K562 (cell line): Measurements from ENCODE around the gene NTRK2. TPM values are rescaled to one million over a fixed set of nuclear protein-coding genes. Genes with fewer than 3 reads are reported as not detected.

Experiments
- ATAC-seq: fragments of 200-7000 bp; cut with Tn5 transposase; 3 replicates; pipeline ENCODE4 v1.9.1; 2020; ENCODE audit warnings: moderate library complexity
- BruUV-seq: library from RNA; stranded (reverse); fragments of 400-500 nt; replicated peaks from 2 replicates; lab custom pipeline; 2021; lab: Mats Ljungman, UMichigan
- CTCF ChIA-PET: fragments of 300-600 bp; formaldehyde crosslinking; extraction: SDS; loops from one replicate; lab custom pipeline; 2021; ENCODE audit warnings: low intra/inter-chr PET ratio; lab: Yijun Ruan, JAX
- POLR2A ChIA-PET: fragments of 300-600, 350-650 bp; sonication (Branson Sonifier 250); formaldehyde crosslinking; extraction: SDS; loops from one replicate; lab custom pipeline; 2021; ENCODE audit warnings: antibody characterized with exemption, inconsistent platforms; lab: Yijun Ruan, JAX
- DNase-seq, 4 experiments: peaks; one replicate each; pipeline versions ENCODE4 v3.0.0 to v3.0.0-alpha.2; 2011 to 2018; ENCODE audit warnings: low spot score in 3 of 4, mixed read lengths in 3 of 4; ENCODE audit errors: extremely low read depth in 1 of 4
- FAIRE-seq: peaks from 2 replicates; lab custom pipeline; 2011; peaks lifted over from hg19 to GRCh38; lab: Jason Lieb, UNC
- H2AFZ ChIP-seq: 2 replicates; pipeline ENCODE4 v1.6.0; 2011; ENCODE audit warnings: low read depth, low read length, control low read depth, inconsistent platforms
- H3K27ac ChIP-seq: fragments of 200-600 bp; 3 replicates; pipeline ENCODE4 v1.8.0; 2011; ENCODE audit warnings: low read depth, mild to moderate bottlenecking, control low read depth, inconsistent platforms, low read length, moderate library complexity, mixed read lengths; ENCODE audit errors: extremely low read depth
- H3K27me3 ChIP-seq, 2 experiments: fragments of 300-600 bp in 1 of 2; 2 replicates in 1 of 2; 3 replicates in 1 of 2; pipeline versions ENCODE4 v1.6.0 to v1.8.0; 2011; ENCODE audit warnings: inconsistent platforms in 2 of 2, low read length in 2 of 2, mild to moderate bottlenecking in 1 of 2, mixed read lengths in 1 of 2, moderate library complexity in 1 of 2; ENCODE audit not compliant: control insufficient read depth in 2 of 2, insufficient read depth in 2 of 2
- H3K36me3 ChIP-seq: fragments of 300-600 bp; 3 replicates; pipeline ENCODE4 v1.8.0; 2011; ENCODE audit warnings: mild to moderate bottlenecking, low read length, inconsistent platforms; ENCODE audit not compliant: control insufficient read depth, insufficient read depth
- H3K4me1 ChIP-seq, 2 experiments: fragments of 200-600 bp in 1 of 2; replicated peaks in 1 of 2; 2 replicates in 1 of 2; 3 replicates in 1 of 2; pipeline versions ENCODE4 v1.5.1 to v1.8.0; 2011; ENCODE audit warnings: inconsistent platforms in 2 of 2, low read length in 2 of 2, mild to moderate bottlenecking in 1 of 2, mixed read lengths in 1 of 2, moderate library complexity in 1 of 2; ENCODE audit not compliant: control insufficient read depth in 2 of 2, insufficient read depth in 2 of 2
- H3K4me2 ChIP-seq: 2 replicates; pipeline ENCODE4 v1.6.1; 2011; ENCODE audit warnings: low read length, control low read depth, inconsistent platforms, mixed read lengths; ENCODE audit not compliant: insufficient read depth
- H3K4me3 ChIP-seq: fragments of 200-600 bp; sonication (generic), shearing (Covaris generic); 2 replicates; pipeline ENCODE4 v1.5.1; 2016; ENCODE audit warnings: control low read depth, inconsistent platforms
- H3K79me2 ChIP-seq: fragments of 200-600 bp; 3 replicates; pipeline ENCODE4 v1.8.0; 2011; ENCODE audit warnings: low read length, inconsistent platforms; ENCODE audit not compliant: control insufficient read depth, insufficient read depth
- H3K9ac ChIP-seq, 2 experiments: 2 replicates each; pipeline versions ENCODE4 v1.6.0 to v1.6.1; 2011; ENCODE audit warnings: low read depth in 2 of 2, low read length in 2 of 2, control low read depth in 1 of 2, inconsistent platforms in 1 of 2, mild to moderate bottlenecking in 1 of 2, mixed read lengths in 1 of 2; ENCODE audit not compliant: insufficient read depth in 1 of 2
- H3K9me1 ChIP-seq: one replicate; pipeline ENCODE4 v1.6.0; 2011; ENCODE audit warnings: inconsistent platforms, mild to moderate bottlenecking, low read length, moderate library complexity; ENCODE audit not compliant: control insufficient read depth, insufficient read depth
- H3K9me3 ChIP-seq: replicated peaks from 2 replicates; pipeline ENCODE4 v1.5.1; 2011; ENCODE audit warnings: low read depth, low read length, inconsistent platforms; ENCODE audit not compliant: control insufficient read depth, insufficient read depth
- H4K20me1 ChIP-seq: replicated peaks from 2 replicates; pipeline ENCODE4 v1.6.1; 2011; ENCODE audit warnings: low read length, inconsistent platforms, mixed read lengths; ENCODE audit not compliant: control insufficient read depth, insufficient read depth
- CTBP1 ChIP-seq: fragments of 450-650 bp; IDR thresholded peaks from 2 replicates; pipeline ENCODE4 v1.6.1; 2016; ENCODE audit warnings: borderline replicate concordance
- MEF2D ChIP-seq: conservative IDR thresholded peaks from 2 replicates; pipeline ENCODE4 v1.6.1; 2016; ENCODE audit warnings: low read depth, missing genetic modification characterization, missing compliant biosample characterization
- PHB ChIP-seq: fragments of 250-450 bp; sonication (Bioruptor Pico); IDR thresholded peaks from 2 replicates; pipeline ENCODE4 v1.5.0; 2021
- SIN3B ChIP-seq: fragments of 450-650 bp; IDR thresholded peaks from 2 replicates; pipeline ENCODE4 v1.6.1; 2017; ENCODE audit warnings: low read depth, mild to moderate bottlenecking, moderate library complexity
- ZNF431 ChIP-seq: sonication (generic); formaldehyde crosslinking; IDR thresholded peaks from 2 replicates; pipeline ENCODE4 v1.8.0; 2022; ENCODE audit warnings: mild to moderate bottlenecking, missing genetic modification reagents
- in situ Hi-C: fragments of 300-500 bp; cut with MboI; formaldehyde crosslinking; loops from 4 replicates; pipeline ENCODE4 v1.15.0; 2018; ENCODE audit warnings: inconsistent platforms, mixed read lengths
- intact Hi-C: fragments of 100-400 bp; cut with micrococcal nuclease; formaldehyde crosslinking; loops from 2 replicates; pipeline ENCODE4 v1.14.2; 2022
- polyA plus RNA-seq, 8 experiments: library from polyadenylated mRNA; depleted of rRNA in 4 of 8; stranded (reverse) in 5 of 8; unstranded in 3 of 8; fragments of >200 nt; fragmentation: Nextera tagmentation in 2 of 8; fragmentation: Illumina TruSeq in 1 of 8; extraction: Ambion mirVana in 2 of 8; extraction: Trizol in 1 of 8; gene quantifications; 2 replicates each; pipeline versions ENCODE4 v1.2.1 to v1.2.3, GENCODE V29; 2011 to 2014; ENCODE audit warnings: inconsistent platforms in 1 of 8, missing spikeins in 1 of 8
- total RNA-seq, 7 experiments: library from RNA; depleted of rRNA in 6 of 7; stranded (reverse); fragments of >200 nt in 6 of 7; fragmentation: Illumina TruSeq in 2 of 7; extraction: Trizol in 2 of 7; gene quantifications; 2 replicates each; pipeline versions ENCODE4 v1.2.1 to v1.2.3, GENCODE V29; 2011 to 2021; ENCODE audit warnings: low replicate concordance in 1 of 7
- TF ChIP-seq, protein P1 (sequence below): fragments of 250-450 bp; sonication (Bioruptor Pico); IDR thresholded peaks from 2 replicates; pipeline ENCODE4 v1.8.0; 2022; ENCODE audit warnings: inconsistent platforms

Gene NTRK2
- total and polyA plus RNA-seq, 9 of the 15 experiments (the other 6 are each of a cell fraction or from before 2014, with no cell fraction given), result not detected

DNA sequence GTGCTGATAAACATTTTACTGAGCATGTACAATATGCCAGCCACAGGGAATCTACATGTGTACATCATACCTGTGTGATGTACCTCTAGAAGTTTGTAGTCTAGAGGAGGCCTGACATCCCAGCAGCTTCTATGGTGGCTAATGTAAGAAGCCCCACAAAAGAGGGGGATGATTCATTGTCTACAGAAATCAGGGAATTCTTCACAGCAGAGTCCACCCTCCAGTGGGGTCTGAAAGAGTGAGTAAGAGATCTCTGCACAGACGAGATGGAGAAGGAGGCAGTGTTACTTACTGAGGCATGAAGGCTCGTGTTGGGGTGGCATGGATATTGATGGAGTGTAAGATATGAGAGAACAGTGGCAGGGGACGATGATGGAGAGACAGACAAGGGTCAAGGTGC lies 103.0 kb downstream of the NTRK2 start (continued):
- no peak for TF ChIP-seq SIN3B
- TF ChIP-seq, protein P1, sequence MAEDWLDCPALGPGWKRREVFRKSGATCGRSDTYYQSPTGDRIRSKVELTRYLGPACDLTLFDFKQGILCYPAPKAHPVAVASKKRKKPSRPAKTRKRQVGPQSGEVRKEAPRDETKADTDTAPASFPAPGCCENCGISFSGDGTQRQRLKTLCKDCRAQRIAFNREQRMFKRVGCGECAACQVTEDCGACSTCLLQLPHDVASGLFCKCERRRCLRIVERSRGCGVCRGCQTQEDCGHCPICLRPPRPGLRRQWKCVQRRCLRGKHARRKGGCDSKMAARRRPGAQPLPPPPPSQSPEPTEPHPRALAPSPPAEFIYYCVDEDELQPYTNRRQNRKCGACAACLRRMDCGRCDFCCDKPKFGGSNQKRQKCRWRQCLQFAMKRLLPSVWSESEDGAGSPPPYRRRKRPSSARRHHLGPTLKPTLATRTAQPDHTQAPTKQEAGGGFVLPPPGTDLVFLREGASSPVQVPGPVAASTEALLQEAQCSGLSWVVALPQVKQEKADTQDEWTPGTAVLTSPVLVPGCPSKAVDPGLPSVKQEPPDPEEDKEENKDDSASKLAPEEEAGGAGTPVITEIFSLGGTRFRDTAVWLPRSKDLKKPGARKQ, result no peak
- no peak for TF ChIP-seq CTBP1
- no peak for TF ChIP-seq PHB (CRISPR knock-in tag)

DNA sequence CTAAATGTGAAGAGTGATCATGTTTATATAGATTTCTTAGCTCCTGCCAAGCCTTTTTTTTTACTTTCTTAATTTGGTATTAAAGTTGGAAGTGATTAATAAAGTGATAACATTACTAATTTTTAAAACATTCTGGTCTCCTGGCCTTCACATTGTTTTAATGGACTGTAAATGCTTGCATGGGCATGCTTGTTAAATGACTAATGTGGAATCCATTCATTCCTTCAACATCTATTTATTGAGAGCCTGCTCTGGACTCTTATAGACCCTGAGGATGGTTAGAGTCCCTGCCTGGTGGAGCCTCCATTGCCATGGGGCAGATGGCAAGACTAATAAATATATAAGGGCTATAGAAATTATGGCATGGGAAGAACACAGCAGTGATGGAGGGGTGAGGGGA lies 103.5 kb downstream of the NTRK2 start:
- no peak for FAIRE-seq
- POLR2A ChIA-PET, result no interaction called here
- TF ChIP-seq MEF2D (tag) (no peak), ZNF431 (CRISPR knock-in tag) (no peak)
- in situ Hi-C loops (no loop called here), intact Hi-C loops (no loop called here)
- H4K20me1 ChIP-seq, result no peaks in the 10 kb centered on the region
- no peaks in the 10 kb centered on the region for H3K79me2 ChIP-seq
- H3K9me1 ChIP-seq, result no peaks in the 10 kb centered on the region
- H3K4me3 ChIP-seq, result no peak overlapping the region
- H3K9ac ChIP-seq, result no peak overlapping the region
- no peak overlapping the region for H3K4me2 ChIP-seq
- H3K27ac ChIP-seq, result no peak overlapping the region
- no peak overlapping the region for H2AFZ ChIP-seq
- no TSS peak for BruUV-seq
- no peaks in the 10 kb centered on the region for H3K27me3 ChIP-seq
- H3K4me1 ChIP-seq, result no peaks in the 10 kb centered on the region
- no peak for DNase-seq
- H3K9me3 ChIP-seq, result no peaks in the 10 kb centered on the region
- no peak for ATAC-seq
- no peaks in the 10 kb centered on the region for H3K36me3 ChIP-seq
- CTCF ChIA-PET, result no interaction called here
